Panc1 (cell line): ENCODE results near the gene ZNF507. TPM values are rescaled to one million over a fixed set of nuclear protein-coding genes. Genes with fewer than 3 reads are reported as not detected.

ENCODE experiments used
- ATAC-seq: fragments of 200-7000 bp; cut with Tn5 transposase; 2 replicates; pipeline ENCODE4 v1.9.1; 2020; ENCODE audit warnings: mild to moderate bottlenecking, moderate library complexity
- BruUV-seq: library from RNA; stranded (reverse); fragments of 400-500 nt; replicated peaks from 2 replicates; lab custom pipeline; 2021; lab: Mats Ljungman, UMichigan
- CTCF ChIA-PET: fragments of 300-600 bp; sonication (Branson Sonifier 250); formaldehyde crosslinking; loops from one replicate; lab custom pipeline; 2022; ENCODE audit warnings: antibody characterized with exemption; lab: Charles Lee
- POLR2A ChIA-PET: fragments of 300-600 bp; sonication (Branson Sonifier 250); formaldehyde crosslinking; loops from one replicate; lab custom pipeline; 2022; ENCODE audit warnings: antibody characterized with exemption; lab: Charles Lee
- DNase-seq: peaks from one replicate; pipeline ENCODE4 v3.0.0-alpha.2; 2010; ENCODE audit warnings: low read depth, low spot score
- H3K27ac ChIP-seq: 2 replicates; pipeline ENCODE4 v1.5.1; 2011; ENCODE audit warnings: mild to moderate bottlenecking, low read length, inconsistent platforms
- H3K27me3 ChIP-seq: fragments of 200-500 bp; sonication (Bioruptor generic); 2 replicates; pipeline ENCODE4 v1.6.0; 2014; ENCODE audit warnings: low read length, inconsistent platforms; ENCODE audit not compliant: control insufficient read depth, insufficient read depth
- H3K36me3 ChIP-seq: fragments of 200-500 bp; sonication (Bioruptor generic); 2 replicates; pipeline ENCODE4 v1.5.1; 2014; ENCODE audit warnings: inconsistent platforms, mild to moderate bottlenecking, low read length, moderate library complexity; ENCODE audit not compliant: control insufficient read depth, insufficient read depth
- H3K4me1 ChIP-seq: 2 replicates; pipeline ENCODE4 v1.5.1; 2011; ENCODE audit warnings: inconsistent platforms, mild to moderate bottlenecking, low read length, moderate library complexity; ENCODE audit not compliant: control insufficient read depth, insufficient read depth
- H3K4me3 ChIP-seq, 2 experiments: 2 replicates each; pipeline ENCODE4 v1.5.1; 2011 to 2012; ENCODE audit warnings: low read depth in 2 of 2, low read length in 2 of 2, mild to moderate bottlenecking in 2 of 2, inconsistent platforms in 1 of 2, moderate library complexity in 1 of 2
- H3K9me3 ChIP-seq: fragments of 200-500 bp; sonication (Bioruptor generic); 2 replicates; pipeline ENCODE4 v1.5.1; 2014; ENCODE audit warnings: low read depth, mild to moderate bottlenecking, inconsistent platforms, low read length, moderate library complexity; ENCODE audit not compliant: control insufficient read depth, insufficient read depth
- POLR2AphosphoS5 ChIP-seq: IDR thresholded peaks from 2 replicates; pipeline ENCODE4 v1.6.1; 2012; ENCODE audit warnings: mild to moderate bottlenecking, low read depth, low read length, moderate library complexity
- SIN3A ChIP-seq: IDR thresholded peaks from 2 replicates; pipeline ENCODE4 v1.6.1; 2012; ENCODE audit warnings: low read depth, mild to moderate bottlenecking, low read length, moderate library complexity, borderline replicate concordance; ENCODE audit not compliant: insufficient read depth
- TCF7L2 ChIP-seq: IDR thresholded peaks from 2 replicates; pipeline ENCODE4 v1.6.1; 2011; ENCODE audit warnings: mild to moderate bottlenecking, low read depth, low read length, inconsistent platforms
- in situ Hi-C: cut with HindIII; loops from 2 replicates; pipeline ENCODE4 v1.10.0; 2016; ENCODE audit warnings: low sequenced_read_pairs, low pct_unique_long_range_greater_than_20kb
- intact Hi-C: fragments of 100-400 bp; cut with micrococcal nuclease; formaldehyde crosslinking; loops from one replicate; pipeline ENCODE4 v1.10.0; 2022; ENCODE audit not compliant: unreplicated experiment
- total RNA-seq: library from RNA; stranded (reverse); gene quantifications from one replicate; pipeline ENCODE4 v1.2.1, GENCODE V29; 2021; ENCODE audit not compliant: unreplicated experiment
- TF ChIP-seq, protein P1 (sequence below), 2 experiments: IDR thresholded peaks; 2 replicates each; pipeline ENCODE4 v1.6.1; 2011 to 2012; ENCODE audit warnings: low read depth in 2 of 2, control low read depth in 1 of 2, low read length in 1 of 2, mild to moderate bottlenecking in 1 of 2, moderate library complexity in 1 of 2; ENCODE audit not compliant: insufficient read depth in 1 of 2
- TF ChIP-seq, protein P2 (sequence below): fragments of 450-650 bp; IDR thresholded peaks from 2 replicates; pipeline ENCODE4 v1.5.1; 2017; ENCODE audit warnings: mild to moderate bottlenecking

Gene ZNF507
- total RNA-seq, 1 experiment from 2014 or later = 28.3 TPM

DNA sequence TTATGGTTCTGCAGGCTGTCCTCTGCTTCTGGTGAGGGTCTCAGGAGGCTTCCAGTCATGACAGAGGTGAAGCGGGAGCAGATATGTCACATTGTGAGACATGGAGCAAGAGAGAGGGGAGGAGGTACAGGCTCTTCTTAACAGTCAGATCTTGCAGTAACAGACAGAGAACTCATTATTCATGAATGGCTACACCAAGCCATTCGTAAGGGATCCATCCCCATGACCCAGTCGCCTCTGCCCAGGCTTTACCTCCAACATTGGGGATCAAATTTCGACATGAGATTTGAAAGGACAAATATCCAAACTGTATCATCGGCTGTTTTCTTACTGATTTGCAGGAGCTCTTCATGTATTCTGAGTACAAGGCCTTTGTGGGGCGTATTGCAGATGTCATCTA, 21.7 kb downstream of the ZNF507 start:
- no peaks in the 10 kb centered on the region; the same call in 1 of the 2 replicates for H3K9me3 ChIP-seq
- BruUV-seq = no TSS peak
- H3K4me3 ChIP-seq = no peak overlapping the region
- H3K4me1 ChIP-seq = peaks cover 9% of the 10 kb centered on the region
- H3K27ac ChIP-seq = peak overlapping the region; percentile 18; the same call in 1 of the 2 replicates
- TF ChIP-seq POLR2AphosphoS5 (no peak), TCF7L2 (no peak), SIN3A (no peak)
- TF ChIP-seq, protein P1, sequence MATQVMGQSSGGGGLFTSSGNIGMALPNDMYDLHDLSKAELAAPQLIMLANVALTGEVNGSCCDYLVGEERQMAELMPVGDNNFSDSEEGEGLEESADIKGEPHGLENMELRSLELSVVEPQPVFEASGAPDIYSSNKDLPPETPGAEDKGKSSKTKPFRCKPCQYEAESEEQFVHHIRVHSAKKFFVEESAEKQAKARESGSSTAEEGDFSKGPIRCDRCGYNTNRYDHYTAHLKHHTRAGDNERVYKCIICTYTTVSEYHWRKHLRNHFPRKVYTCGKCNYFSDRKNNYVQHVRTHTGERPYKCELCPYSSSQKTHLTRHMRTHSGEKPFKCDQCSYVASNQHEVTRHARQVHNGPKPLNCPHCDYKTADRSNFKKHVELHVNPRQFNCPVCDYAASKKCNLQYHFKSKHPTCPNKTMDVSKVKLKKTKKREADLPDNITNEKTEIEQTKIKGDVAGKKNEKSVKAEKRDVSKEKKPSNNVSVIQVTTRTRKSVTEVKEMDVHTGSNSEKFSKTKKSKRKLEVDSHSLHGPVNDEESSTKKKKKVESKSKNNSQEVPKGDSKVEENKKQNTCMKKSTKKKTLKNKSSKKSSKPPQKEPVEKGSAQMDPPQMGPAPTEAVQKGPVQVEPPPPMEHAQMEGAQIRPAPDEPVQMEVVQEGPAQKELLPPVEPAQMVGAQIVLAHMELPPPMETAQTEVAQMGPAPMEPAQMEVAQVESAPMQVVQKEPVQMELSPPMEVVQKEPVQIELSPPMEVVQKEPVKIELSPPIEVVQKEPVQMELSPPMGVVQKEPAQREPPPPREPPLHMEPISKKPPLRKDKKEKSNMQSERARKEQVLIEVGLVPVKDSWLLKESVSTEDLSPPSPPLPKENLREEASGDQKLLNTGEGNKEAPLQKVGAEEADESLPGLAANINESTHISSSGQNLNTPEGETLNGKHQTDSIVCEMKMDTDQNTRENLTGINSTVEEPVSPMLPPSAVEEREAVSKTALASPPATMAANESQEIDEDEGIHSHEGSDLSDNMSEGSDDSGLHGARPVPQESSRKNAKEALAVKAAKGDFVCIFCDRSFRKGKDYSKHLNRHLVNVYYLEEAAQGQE (IDR thresholded peaks at IDR 0.05; ENCODE audit: insufficient read depth in 1 of 2, low read depth in 2 of 2, low read length in 1 of 2) = no peak
- TF ChIP-seq, protein P2, sequence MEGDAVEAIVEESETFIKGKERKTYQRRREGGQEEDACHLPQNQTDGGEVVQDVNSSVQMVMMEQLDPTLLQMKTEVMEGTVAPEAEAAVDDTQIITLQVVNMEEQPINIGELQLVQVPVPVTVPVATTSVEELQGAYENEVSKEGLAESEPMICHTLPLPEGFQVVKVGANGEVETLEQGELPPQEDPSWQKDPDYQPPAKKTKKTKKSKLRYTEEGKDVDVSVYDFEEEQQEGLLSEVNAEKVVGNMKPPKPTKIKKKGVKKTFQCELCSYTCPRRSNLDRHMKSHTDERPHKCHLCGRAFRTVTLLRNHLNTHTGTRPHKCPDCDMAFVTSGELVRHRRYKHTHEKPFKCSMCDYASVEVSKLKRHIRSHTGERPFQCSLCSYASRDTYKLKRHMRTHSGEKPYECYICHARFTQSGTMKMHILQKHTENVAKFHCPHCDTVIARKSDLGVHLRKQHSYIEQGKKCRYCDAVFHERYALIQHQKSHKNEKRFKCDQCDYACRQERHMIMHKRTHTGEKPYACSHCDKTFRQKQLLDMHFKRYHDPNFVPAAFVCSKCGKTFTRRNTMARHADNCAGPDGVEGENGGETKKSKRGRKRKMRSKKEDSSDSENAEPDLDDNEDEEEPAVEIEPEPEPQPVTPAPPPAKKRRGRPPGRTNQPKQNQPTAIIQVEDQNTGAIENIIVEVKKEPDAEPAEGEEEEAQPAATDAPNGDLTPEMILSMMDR = no peak
- DNase-seq = no peak
- peaks cover 8% of the 10 kb centered on the region for H3K36me3 ChIP-seq
- ATAC-seq = no peak
- no peaks in the 10 kb centered on the region for H3K27me3 ChIP-seq
- in situ Hi-C loops = no loop called here
- ChIA-PET POLR2A (no interaction called here), CTCF (interaction anchor here (1.1 kb wide), 1 partner anchor 9 kb away, joined by 4 read pairs; no protein-coding TSS in a partner anchor)
- intact Hi-C loops = no loop called here

- POLR2A ChIA-PET = no interaction called here
Measured at GRCh38 chr19:32367948-32368536, 22.6 kb downstream of the ZNF507 start.

More at GRCh38 chr19:32367948-32368536, 22.6 kb downstream of the ZNF507 start:
- H3K4me3 ChIP-seq = no peak overlapping the region
- H3K36me3 ChIP-seq = peaks cover 4% of the 10 kb centered on the region; the same call in 1 of the 2 replicates
- BruUV-seq = no TSS peak
- ATAC-seq (no peak), DNase-seq (no peak)
- intact Hi-C loops = no loop called here
- TF ChIP-seq, protein P1 (IDR thresholded peaks at IDR 0.05; ENCODE audit: insufficient read depth in 1 of 2, low read depth in 2 of 2, low read length in 1 of 2) = no peak
- TF ChIP-seq TCF7L2 = no peak
- TF ChIP-seq, protein P2 = no peak
- TF ChIP-seq POLR2AphosphoS5 = no peak
- TF ChIP-seq SIN3A = no peak
- no peaks in the 10 kb centered on the region for H3K27me3 ChIP-seq
- peaks cover 18% of the 10 kb centered on the region for H3K4me1 ChIP-seq
- peak overlapping the region; percentile 72 for H3K27ac ChIP-seq
- CTCF ChIA-PET = interaction anchor here (0.5 to 1.1 kb wide), 2 partner anchors 10 to 72 kb away, joined by 3 to 4 read pairs; no protein-coding TSS in a partner anchor
- in situ Hi-C loops = no loop called here
- peaks cover 5% of the 10 kb centered on the region; the same call in 1 of the 2 replicates for H3K9me3 ChIP-seq
